Dendritic cell treated with granulocyte-macrophage colony-stimulating factor and Interleukin-4, amounts not matched to agents 40 ng/mL and 50 ng/mL, for 4 days (primary cell): ENCODE results near the gene FATE1.

Experiments used
- H3K27ac Mint-ChIP-seq: one replicate; pipeline ENCODE4 v1.8.0; 2022; ENCODE audit warnings: mild to moderate bottlenecking, mixed read lengths
- H3K27me3 Mint-ChIP-seq: one replicate; pipeline ENCODE4 v1.8.0; 2022; ENCODE audit warnings: mild to moderate bottlenecking, mixed read lengths
- H3K36me3 Mint-ChIP-seq: one replicate; pipeline ENCODE4 v1.8.0; 2022; ENCODE audit warnings: low read depth, mixed read lengths
- H3K4me1 Mint-ChIP-seq: one replicate; pipeline ENCODE4 v1.8.0; 2022; ENCODE audit warnings: low read depth, mixed read lengths
- H3K4me3 Mint-ChIP-seq: one replicate; pipeline ENCODE4 v1.8.0; 2022; ENCODE audit warnings: mild to moderate bottlenecking, moderate library complexity, mixed read lengths
- H3K9me3 Mint-ChIP-seq: one replicate; pipeline ENCODE4 v1.8.0; 2022; ENCODE audit warnings: mixed read lengths
- intact Hi-C: fragments of 100-400 bp; cut with micrococcal nuclease; formaldehyde crosslinking; loops from one replicate; pipeline ENCODE4 v1.15.0; 2022

The FATE1 gene

GRCh38 chrX:151741606-151742005, 25.8 kb downstream of the FATE1 start:
- Mint-ChIP-seq H3K27me3 (no peaks in the 10 kb centered on the region), H3K36me3 (no peaks in the 10 kb centered on the region), H3K27ac (no peak overlapping the region), H3K9me3 (no peaks in the 10 kb centered on the region), H3K4me1 (no peaks in the 10 kb centered on the region), H3K4me3 (no peak overlapping the region)
- intact Hi-C loops: no loop called here

- no peak overlapping the region for H3K27ac Mint-ChIP-seq
- no peaks in the 10 kb centered on the region for H3K36me3 Mint-ChIP-seq
- H3K9me3 Mint-ChIP-seq: no peaks in the 10 kb centered on the region
- no peaks in the 10 kb centered on the region for H3K4me1 Mint-ChIP-seq
- intact Hi-C loops: no loop called here
- H3K4me3 Mint-ChIP-seq: no peak overlapping the region
- H3K27me3 Mint-ChIP-seq: no peaks in the 10 kb centered on the region
Measured at GRCh38 chrX:151742311-151742710, 26.5 kb downstream of the FATE1 start.

- no peak overlapping the region for H3K27ac Mint-ChIP-seq
Measured at GRCh38 chrX:151743651-151744470, 28.0 kb downstream of the FATE1 start.

GRCh38 chrX:151745651-151746050, 29.8 kb downstream of the FATE1 start:
- no peaks in the 10 kb centered on the region for H3K4me1 Mint-ChIP-seq
- no peaks in the 10 kb centered on the region for H3K27me3 Mint-ChIP-seq
- no peaks in the 10 kb centered on the region for H3K9me3 Mint-ChIP-seq
- H3K36me3 Mint-ChIP-seq: no peaks in the 10 kb centered on the region
- no peak overlapping the region for H3K27ac Mint-ChIP-seq
- H3K4me3 Mint-ChIP-seq: no peak overlapping the region
- intact Hi-C loops: no loop called here

More at GRCh38 chrX:151743651-151744470, 28.0 kb downstream of the FATE1 start:
- H3K36me3 Mint-ChIP-seq: no peaks in the 10 kb centered on the region
- H3K9me3 Mint-ChIP-seq: no peaks in the 10 kb centered on the region
- no peaks in the 10 kb centered on the region for H3K27me3 Mint-ChIP-seq
- H3K4me3 Mint-ChIP-seq: no peak overlapping the region
- intact Hi-C loops: no loop called here
- no peaks in the 10 kb centered on the region for H3K4me1 Mint-ChIP-seq

GRCh38 chrX:151746502-151746901, 30.7 kb downstream of the FATE1 start:
- Mint-ChIP-seq H3K9me3 (no peaks in the 10 kb centered on the region), H3K27me3 (no peaks in the 10 kb centered on the region), H3K4me1 (no peaks in the 10 kb centered on the region), H3K27ac (no peak overlapping the region), H3K36me3 (no peaks in the 10 kb centered on the region), H3K4me3 (no peak overlapping the region)
- intact Hi-C loops: no loop called here

GRCh38 chrX:151750511-151750910, 34.7 kb downstream of the FATE1 start:
- H3K36me3 Mint-ChIP-seq: no peaks in the 10 kb centered on the region
- no peaks in the 10 kb centered on the region for H3K4me1 Mint-ChIP-seq
- intact Hi-C loops: no loop called here
- H3K4me3 Mint-ChIP-seq: no peak overlapping the region
- H3K27ac Mint-ChIP-seq: no peak overlapping the region
- no peaks in the 10 kb centered on the region for H3K9me3 Mint-ChIP-seq
- no peaks in the 10 kb centered on the region for H3K27me3 Mint-ChIP-seq

- H3K36me3 Mint-ChIP-seq: no peaks in the 10 kb centered on the region
- H3K4me3 Mint-ChIP-seq: no peak overlapping the region
- no peak overlapping the region for H3K27ac Mint-ChIP-seq
- intact Hi-C loops: no loop called here
- no peaks in the 10 kb centered on the region for H3K27me3 Mint-ChIP-seq
- H3K9me3 Mint-ChIP-seq: no peaks in the 10 kb centered on the region
- H3K4me1 Mint-ChIP-seq: no peaks in the 10 kb centered on the region
Measured at GRCh38 chrX:151752847-151753246, 37.0 kb downstream of the FATE1 start.

- Mint-ChIP-seq H3K4me1 (no peaks in the 10 kb centered on the region), H3K4me3 (no peak overlapping the region), H3K36me3 (no peaks in the 10 kb centered on the region), H3K27ac (no peak overlapping the region), H3K9me3 (no peaks in the 10 kb centered on the region), H3K27me3 (no peaks in the 10 kb centered on the region)
- intact Hi-C loops: no loop called here
Measured at GRCh38 chrX:151753313-151754046, 37.6 kb downstream of the FATE1 start.

- intact Hi-C loops: no loop called here
- no peak overlapping the region for H3K4me3 Mint-ChIP-seq
- H3K27me3 Mint-ChIP-seq: no peaks in the 10 kb centered on the region
- H3K9me3 Mint-ChIP-seq: no peaks in the 10 kb centered on the region
- H3K4me1 Mint-ChIP-seq: no peaks in the 10 kb centered on the region
- no peak overlapping the region for H3K27ac Mint-ChIP-seq
- no peaks in the 10 kb centered on the region for H3K36me3 Mint-ChIP-seq
Measured at GRCh38 chrX:151754047-151754429, 38.2 kb downstream of the FATE1 start.

GRCh38 chrX:151754641-151755215, 38.9 kb downstream of the FATE1 start:
- intact Hi-C loops: no loop called here
- Mint-ChIP-seq H3K9me3 (no peaks in the 10 kb centered on the region), H3K27me3 (no peaks in the 10 kb centered on the region), H3K36me3 (no peaks in the 10 kb centered on the region), H3K4me3 (no peak overlapping the region), H3K27ac (no peak overlapping the region), H3K4me1 (no peaks in the 10 kb centered on the region)

- Mint-ChIP-seq H3K4me3 (no peak overlapping the region), H3K27me3 (no peaks in the 10 kb centered on the region), H3K36me3 (no peaks in the 10 kb centered on the region), H3K9me3 (no peaks in the 10 kb centered on the region), H3K27ac (no peak overlapping the region), H3K4me1 (no peaks in the 10 kb centered on the region)
- intact Hi-C loops: no loop called here
Measured at GRCh38 chrX:151759041-151759708, 43.3 kb downstream of the FATE1 start.

GRCh38 chrX:151762802-151763201, 47.0 kb downstream of the FATE1 start:
- no peaks in the 10 kb centered on the region for H3K4me1 Mint-ChIP-seq
- H3K9me3 Mint-ChIP-seq: no peaks in the 10 kb centered on the region
- no peaks in the 10 kb centered on the region for H3K36me3 Mint-ChIP-seq
- H3K4me3 Mint-ChIP-seq: no peak overlapping the region
- intact Hi-C loops: no loop called here
- no peak overlapping the region for H3K27ac Mint-ChIP-seq
- no peaks in the 10 kb centered on the region for H3K27me3 Mint-ChIP-seq

GRCh38 chrX:151763711-151764110, 47.9 kb downstream of the FATE1 start:
- H3K9me3 Mint-ChIP-seq: no peaks in the 10 kb centered on the region
- H3K36me3 Mint-ChIP-seq: no peaks in the 10 kb centered on the region
- H3K4me1 Mint-ChIP-seq: no peaks in the 10 kb centered on the region
- intact Hi-C loops: no loop called here
- no peak overlapping the region for H3K4me3 Mint-ChIP-seq
- no peaks in the 10 kb centered on the region for H3K27me3 Mint-ChIP-seq
- no peak overlapping the region for H3K27ac Mint-ChIP-seq

- H3K27me3 Mint-ChIP-seq: no peaks in the 10 kb centered on the region
- no peaks in the 10 kb centered on the region for H3K4me1 Mint-ChIP-seq
- H3K4me3 Mint-ChIP-seq: no peak overlapping the region
- H3K27ac Mint-ChIP-seq: no peak overlapping the region
- H3K36me3 Mint-ChIP-seq: no peaks in the 10 kb centered on the region
- H3K9me3 Mint-ChIP-seq: no peaks in the 10 kb centered on the region
- intact Hi-C loops: no loop called here
Measured at GRCh38 chrX:151765026-151765425, 49.2 kb downstream of the FATE1 start.
